ENCODE data around the gene PPP1R9B.

DNA sequence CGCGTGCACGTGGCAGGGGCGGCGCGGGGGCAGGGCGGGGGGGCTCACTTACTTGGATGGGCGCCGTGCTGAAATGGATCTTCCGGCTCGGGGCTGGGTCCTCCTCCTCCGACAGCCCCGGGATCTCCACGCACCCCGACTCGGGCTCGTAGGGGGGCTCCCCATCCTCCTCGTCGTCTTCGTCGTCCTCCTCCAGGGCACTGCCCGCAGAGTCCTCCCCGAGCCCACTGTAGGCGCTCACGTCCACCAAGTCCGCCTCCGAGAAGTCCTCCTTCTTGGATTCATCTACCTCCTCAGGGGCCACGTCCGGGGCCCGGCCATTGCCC lies 1.4 kb downstream of the PPP1R9B start:
- TF ChIP-seq, protein P1, sequence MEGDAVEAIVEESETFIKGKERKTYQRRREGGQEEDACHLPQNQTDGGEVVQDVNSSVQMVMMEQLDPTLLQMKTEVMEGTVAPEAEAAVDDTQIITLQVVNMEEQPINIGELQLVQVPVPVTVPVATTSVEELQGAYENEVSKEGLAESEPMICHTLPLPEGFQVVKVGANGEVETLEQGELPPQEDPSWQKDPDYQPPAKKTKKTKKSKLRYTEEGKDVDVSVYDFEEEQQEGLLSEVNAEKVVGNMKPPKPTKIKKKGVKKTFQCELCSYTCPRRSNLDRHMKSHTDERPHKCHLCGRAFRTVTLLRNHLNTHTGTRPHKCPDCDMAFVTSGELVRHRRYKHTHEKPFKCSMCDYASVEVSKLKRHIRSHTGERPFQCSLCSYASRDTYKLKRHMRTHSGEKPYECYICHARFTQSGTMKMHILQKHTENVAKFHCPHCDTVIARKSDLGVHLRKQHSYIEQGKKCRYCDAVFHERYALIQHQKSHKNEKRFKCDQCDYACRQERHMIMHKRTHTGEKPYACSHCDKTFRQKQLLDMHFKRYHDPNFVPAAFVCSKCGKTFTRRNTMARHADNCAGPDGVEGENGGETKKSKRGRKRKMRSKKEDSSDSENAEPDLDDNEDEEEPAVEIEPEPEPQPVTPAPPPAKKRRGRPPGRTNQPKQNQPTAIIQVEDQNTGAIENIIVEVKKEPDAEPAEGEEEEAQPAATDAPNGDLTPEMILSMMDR (IDR thresholded peaks at IDR 0.05; ENCODE audit: insufficient read depth, low read depth, low read length) = no peak
- TF ChIP-seq EZH2 (IDR thresholded peaks at IDR 0.05; ENCODE audit: insufficient read depth, low read length) = no peak

All from astrocyte (in vitro differentiated cells and primary cell).